Activated CD4-positive, alpha-beta T cell treated with anti-CD3 and anti-CD28 coated beads for 36 hours (primary cell): Measurements from ENCODE around the gene ADGRG3. TPM values are rescaled to one million over a fixed set of nuclear protein-coding genes. Genes with fewer than 3 reads are reported as not detected.
A peak's percentile ranks its signal among the peaks of the same experiment; 100 is the strongest.

ENCODE experiments used
- ATAC-seq: fragments of 200-7000 bp; cut with Tn5 transposase; one replicate; pipeline ENCODE4 v1.10.0; 2021; ENCODE audit warnings: mild to moderate bottlenecking, moderate library complexity
- CTCF ChIA-PET: fragments of 350-600 bp; sonication (Branson Sonifier 250); formaldehyde crosslinking; loops from one replicate; lab custom pipeline; 2021; ENCODE audit warnings: antibody characterized with exemption; lab: Charles Lee
- POLR2A ChIA-PET: fragments of 350-600 bp; sonication (Branson Sonifier 250); formaldehyde crosslinking; loops from one replicate; lab custom pipeline; 2021; ENCODE audit warnings: antibody characterized with exemption, inconsistent platforms; lab: Charles Lee
- DNase-seq: peaks from one replicate; pipeline ENCODE4 v3.0.0-alpha.2; 2020
- H3K27ac Mint-ChIP-seq: one replicate; pipeline ENCODE4 v1.8.0; 2021; ENCODE audit warnings: mixed read lengths
- H3K27me3 Mint-ChIP-seq: one replicate; pipeline ENCODE4 v1.8.0; 2021; ENCODE audit warnings: mixed read lengths
- H3K36me3 Mint-ChIP-seq: one replicate; pipeline ENCODE4 v1.8.0; 2021; ENCODE audit warnings: low read depth, mixed read lengths
- H3K4me1 Mint-ChIP-seq: one replicate; pipeline ENCODE4 v1.8.0; 2021; ENCODE audit warnings: mixed read lengths
- H3K4me3 Mint-ChIP-seq: one replicate; pipeline ENCODE4 v1.8.0; 2021; ENCODE audit warnings: mild to moderate bottlenecking, moderate library complexity, mixed read lengths
- H3K9me3 Mint-ChIP-seq: one replicate; pipeline ENCODE4 v1.8.0; 2021; ENCODE audit warnings: low read depth, mixed read lengths
- intact Hi-C, 2 experiments: fragments of 100-400 bp; cut with DNase I in 1 of 2; cut with micrococcal nuclease in 1 of 2; formaldehyde crosslinking; loops; one replicate each; pipeline versions ENCODE4 v1.14.2 to v1.15.1; 2022 to 2024; cut with DNase I, micrococcal nuclease
- total RNA-seq, 2 experiments: library from RNA; stranded (reverse); gene quantifications; one replicate each; pipeline ENCODE4 v1.2.3, GENCODE V29; 2021

ADGRG3 gene
- total RNA-seq, 2 experiments from 2014 or later: not detected

- Mint-ChIP-seq H3K36me3 (no peaks in the 10 kb centered on the region), H3K4me3 (no peak overlapping the region), H3K4me1 (peaks cover 13% of the 10 kb centered on the region), H3K9me3 (no peaks in the 10 kb centered on the region), H3K27me3 (peaks cover 11% of the 10 kb centered on the region), H3K27ac (no peak overlapping the region)
- CTCF ChIA-PET: interaction anchor here (0.6 kb wide), 1 partner anchor 21 kb away, joined by 6 read pairs; no protein-coding TSS in a partner anchor
- no peak for ATAC-seq
- no peak for DNase-seq
- intact Hi-C loops: no loop called here
- POLR2A ChIA-PET: no interaction called here
Measured at GRCh38 chr16:57624806-57625500, 43.2 kb upstream of the ADGRG3 start.

GRCh38 chr16:57626420-57627170 lies 41.5 kb upstream of the ADGRG3 start:
- ATAC-seq (no peak), DNase-seq (no peak)
- Mint-ChIP-seq H3K9me3 (no peaks in the 10 kb centered on the region), H3K4me3 (no peak overlapping the region), H3K36me3 (no peaks in the 10 kb centered on the region), H3K27me3 (peaks cover 17% of the 10 kb centered on the region), H3K4me1 (peaks cover 13% of the 10 kb centered on the region), H3K27ac (no peak overlapping the region)
- ChIA-PET CTCF (interaction anchor here (0.6 to 1.3 kb wide), 5 partner anchors 17 to 641 kb away, joined by 3 to 4 read pairs (median 3); no protein-coding TSS in a partner anchor), POLR2A (interaction anchor here (0.7 kb wide), 2 partner anchors 17 to 24 kb away, joined by 3 to 4 read pairs; no protein-coding TSS in a partner anchor)
- intact Hi-C loops: no loop called here

GRCh38 chr16:57627184-57627871 lies 40.8 kb upstream of the ADGRG3 start:
- Mint-ChIP-seq H3K36me3 (no peaks in the 10 kb centered on the region), H3K27me3 (peaks cover 17% of the 10 kb centered on the region), H3K4me1 (peaks cover 13% of the 10 kb centered on the region), H3K4me3 (no peak overlapping the region), H3K27ac (no peak overlapping the region), H3K9me3 (no peaks in the 10 kb centered on the region)
- intact Hi-C loops: no loop called here
- DNase-seq (no peak), ATAC-seq (no peak)
- POLR2A ChIA-PET: interaction anchor here (0.7 kb wide), 1 partner anchor 18 kb away, joined by 3 read pairs; no protein-coding TSS in a partner anchor
- CTCF ChIA-PET: interaction anchor here (0.7 to 1.3 kb wide), 3 partner anchors 16 to 96 kb away, joined by 3 to 4 read pairs (median 4); no protein-coding TSS in a partner anchor

- ATAC-seq (peak; percentile 97), DNase-seq (peak; percentile 85)
- ChIA-PET CTCF (interaction anchor here (1.1 kb wide), 2 partner anchors 10 to 31 kb away, joined by 3 to 4 read pairs; no protein-coding TSS in a partner anchor), POLR2A (interaction anchor here (1.1 kb wide), 1 partner anchor 19 kb away, joined by 9 read pairs; no protein-coding TSS in a partner anchor)
- H3K4me1 Mint-ChIP-seq: peaks cover 13% of the 10 kb centered on the region
- H3K36me3 Mint-ChIP-seq: no peaks in the 10 kb centered on the region
- H3K9me3 Mint-ChIP-seq: no peaks in the 10 kb centered on the region
- H3K27ac Mint-ChIP-seq: no peak within 1 kb of the TSS
- H3K27me3 Mint-ChIP-seq: peaks cover 17% of the 10 kb centered on the region
- intact Hi-C loops: loop anchor here in 1 of 2 experiments (1.0 kb wide), 1 partner anchor 19 kb away; no protein-coding TSS in a partner anchor
- peak within 1 kb of the TSS; percentile 18 for H3K4me3 Mint-ChIP-seq
Measured at GRCh38 chr16:57628008-57628781, 39.9 kb upstream of the ADGRG3 start, which contains the start of gene ADGRG1. Gene ADGRG1 (plus strand): TSS chr16:57628630. CDS start chr16:57650288, 21,658 bp downstream.

GRCh38 chr16:57628783-57629293 lies 39.3 kb upstream of the ADGRG3 start:
- Mint-ChIP-seq H3K9me3 (no peaks in the 10 kb centered on the region), H3K27me3 (peaks cover 17% of the 10 kb centered on the region), H3K36me3 (no peaks in the 10 kb centered on the region), H3K4me1 (peaks cover 13% of the 10 kb centered on the region), H3K4me3 (peak overlapping the region; percentile 18), H3K27ac (no peak overlapping the region)
- intact Hi-C loops: loop anchor here in 1 of 2 experiments (1.0 kb wide), 1 partner anchor 20 kb away; no protein-coding TSS in a partner anchor
- DNase-seq (no peak), ATAC-seq (no peak)
- POLR2A ChIA-PET: interaction anchor here (1.1 kb wide), 1 partner anchor 19 kb away, joined by 9 read pairs; no protein-coding TSS in a partner anchor
- CTCF ChIA-PET: interaction anchor here (1.1 to 1.9 kb wide), 3 partner anchors 9 to 52 kb away, joined by 3 to 7 read pairs (median 4); no protein-coding TSS in a partner anchor

- H3K27ac Mint-ChIP-seq: no peak overlapping the region
- no peak for DNase-seq
- H3K36me3 Mint-ChIP-seq: no peaks in the 10 kb centered on the region
- no peak overlapping the region for H3K4me3 Mint-ChIP-seq
- H3K4me1 Mint-ChIP-seq: peaks cover 13% of the 10 kb centered on the region
- POLR2A ChIA-PET: no interaction called here
- intact Hi-C loops: no loop called here
- peaks cover 17% of the 10 kb centered on the region for H3K27me3 Mint-ChIP-seq
- CTCF ChIA-PET: interaction anchor here (0.6 to 1.9 kb wide), 4 partner anchors 18 to 329 kb away, joined by 3 to 7 read pairs (median 3); no protein-coding TSS in a partner anchor
- H3K9me3 Mint-ChIP-seq: no peaks in the 10 kb centered on the region
- no peak for ATAC-seq
Measured at GRCh38 chr16:57629516-57630406, 38.3 kb upstream of the ADGRG3 start.

GRCh38 chr16:57630407-57630797 lies 37.7 kb upstream of the ADGRG3 start:
- CTCF ChIA-PET: interaction anchor here (0.6 to 1.9 kb wide), 4 partner anchors 18 to 330 kb away, joined by 3 to 7 read pairs (median 3); no protein-coding TSS in a partner anchor
- ATAC-seq (no peak), DNase-seq (no peak)
- Mint-ChIP-seq H3K9me3 (no peaks in the 10 kb centered on the region), H3K27ac (no peak overlapping the region), H3K4me3 (no peak overlapping the region), H3K4me1 (peaks cover 13% of the 10 kb centered on the region), H3K27me3 (peaks cover 17% of the 10 kb centered on the region), H3K36me3 (no peaks in the 10 kb centered on the region)
- POLR2A ChIA-PET: no interaction called here
- intact Hi-C loops: no loop called here

- intact Hi-C loops: no loop called here
- Mint-ChIP-seq H3K27ac (no peak overlapping the region), H3K4me1 (peaks cover 13% of the 10 kb centered on the region), H3K4me3 (no peak overlapping the region), H3K27me3 (peaks cover 17% of the 10 kb centered on the region), H3K36me3 (no peaks in the 10 kb centered on the region), H3K9me3 (no peaks in the 10 kb centered on the region)
- DNase-seq: no peak
- ChIA-PET CTCF (interaction anchor here (0.6 to 1.9 kb wide), 5 partner anchors 33 to 331 kb away, joined by 3 to 7 read pairs (median 3); no protein-coding TSS in a partner anchor), POLR2A (no interaction called here)
- ATAC-seq: no peak
Measured at GRCh38 chr16:57630931-57631845, 36.9 kb upstream of the ADGRG3 start.

- ChIA-PET CTCF (interaction anchor here (0.6 to 0.8 kb wide), 2 partner anchors 13 to 23 kb away, joined by 3 read pairs; no protein-coding TSS in a partner anchor), POLR2A (no interaction called here)
- intact Hi-C loops: no loop called here
- Mint-ChIP-seq H3K27ac (no peak overlapping the region), H3K36me3 (no peaks in the 10 kb centered on the region), H3K9me3 (no peaks in the 10 kb centered on the region), H3K4me1 (peaks cover 13% of the 10 kb centered on the region), H3K4me3 (no peak overlapping the region), H3K27me3 (peaks cover 22% of the 10 kb centered on the region)
- ATAC-seq: no peak
- DNase-seq: no peak
Measured at GRCh38 chr16:57632568-57632967, 35.5 kb upstream of the ADGRG3 start.
